Neuronal stem cell (in vitro differentiated cells): Measurements from ENCODE around the gene RELB.

Source experiments
- DNase-seq: peaks from one replicate; pipeline ENCODE4 v3.0.0-alpha.2; 2013; ENCODE audit warnings: low spot score
- H2AFZ ChIP-seq: one replicate; pipeline ENCODE4 v1.6.1; 2013; ENCODE audit warnings: mild to moderate bottlenecking, low read length, inconsistent platforms
- H2AK5ac ChIP-seq: 2 replicates; pipeline ENCODE4 v1.6.1; 2013; ENCODE audit warnings: low read depth, mild to moderate bottlenecking, inconsistent platforms, low read length, moderate library complexity, mixed read lengths
- H2BK120ac ChIP-seq: 2 replicates; pipeline ENCODE4 v1.6.1; 2013; ENCODE audit warnings: low read depth, mild to moderate bottlenecking, inconsistent platforms, low read length, moderate library complexity, mixed read lengths
- H2BK12ac ChIP-seq: one replicate; pipeline ENCODE4 v1.6.1; 2013; ENCODE audit warnings: low read length, inconsistent platforms
- H2BK15ac ChIP-seq: 2 replicates; pipeline ENCODE4 v1.6.1; 2013; ENCODE audit warnings: mild to moderate bottlenecking, low read length, inconsistent platforms, mixed read lengths
- H2BK5ac ChIP-seq: one replicate; pipeline ENCODE4 v1.6.1; 2013; ENCODE audit warnings: inconsistent platforms, mild to moderate bottlenecking, low read length, moderate library complexity
- H3K14ac ChIP-seq: one replicate; pipeline ENCODE4 v1.6.1; 2013; ENCODE audit warnings: low read length, inconsistent platforms
- H3K18ac ChIP-seq: 2 replicates; pipeline ENCODE4 v1.6.1; 2013; ENCODE audit warnings: low read length, inconsistent platforms
- H3K23ac ChIP-seq: 2 replicates; pipeline ENCODE4 v1.6.1; 2013; ENCODE audit warnings: low read depth, mild to moderate bottlenecking, mixed read lengths, low read length, inconsistent platforms; ENCODE audit not compliant: poor library complexity
- H3K27ac ChIP-seq: replicated peaks from 3 replicates; pipeline ENCODE4 v1.5.1; 2013; ENCODE audit warnings: low read length, inconsistent platforms
- H3K27me3 ChIP-seq, 3 experiments: 2 replicates each; pipeline ENCODE4 v1.6.1; 2013; ENCODE audit warnings: low read length in 3 of 3, mild to moderate bottlenecking in 2 of 3, inconsistent platforms in 1 of 3, low read depth in 1 of 3, mixed read lengths in 1 of 3, moderate library complexity in 1 of 3; ENCODE audit not compliant: control insufficient read depth in 3 of 3, insufficient read depth in 3 of 3
- H3K36me3 ChIP-seq, 2 donors: replicated peaks in 1 of 2; 2 replicates each; pipeline ENCODE4 v1.6.1; 2013; ENCODE audit warnings: low read length in 2 of 2; ENCODE audit not compliant: control insufficient read depth in 2 of 2, insufficient read depth in 2 of 2
- H3K4ac ChIP-seq: 2 replicates; pipeline ENCODE4 v1.6.1; 2013; ENCODE audit warnings: inconsistent platforms, mild to moderate bottlenecking, low read length, moderate library complexity
- H3K4me1 ChIP-seq, 2 donors: 1 replicate in 1 of 2; 2 replicates in 1 of 2; pipeline ENCODE4 v1.6.1; 2013; ENCODE audit warnings: low read length in 2 of 2, low read depth in 1 of 2; ENCODE audit not compliant: control insufficient read depth in 2 of 2, insufficient read depth in 1 of 2
- H3K4me2 ChIP-seq: one replicate; pipeline ENCODE4 v1.6.1; 2013; ENCODE audit warnings: mild to moderate bottlenecking, low read length, inconsistent platforms; ENCODE audit not compliant: insufficient read depth, poor library complexity, severe bottlenecking
- H3K4me3 ChIP-seq, 2 donors: 2 replicates each; pipeline ENCODE4 v1.5.1; 2013; ENCODE audit warnings: low read length in 2 of 2, mild to moderate bottlenecking in 2 of 2, inconsistent platforms in 1 of 2, moderate library complexity in 1 of 2
- H3K79me1 ChIP-seq: one replicate; pipeline ENCODE4 v1.6.1; 2013; ENCODE audit warnings: low read depth, mild to moderate bottlenecking, inconsistent platforms, low read length, moderate library complexity
- H3K9ac ChIP-seq: one replicate; pipeline ENCODE4 v1.6.1; 2013; ENCODE audit warnings: mild to moderate bottlenecking, low read depth, low read length, inconsistent platforms; ENCODE audit not compliant: poor library complexity
- H3K9me3 ChIP-seq, 2 donors: replicated peaks in 1 of 2; 2 replicates each; pipeline versions ENCODE3 to v1.6.1; 2013; ENCODE audit warnings: low read length in 2 of 2, mild to moderate bottlenecking in 2 of 2, inconsistent platforms in 1 of 2, low read depth in 1 of 2, mixed read lengths in 1 of 2, moderate library complexity in 1 of 2; ENCODE audit not compliant: control insufficient read depth in 2 of 2, insufficient read depth in 1 of 2
- H4K8ac ChIP-seq: one replicate; pipeline ENCODE4 v1.6.1; 2013; ENCODE audit warnings: low read depth, mild to moderate bottlenecking, inconsistent platforms, low read length, moderate library complexity
- H4K91ac ChIP-seq: one replicate; pipeline ENCODE4 v1.6.1; 2013; ENCODE audit warnings: low read length, low read depth, mild to moderate bottlenecking, inconsistent platforms; ENCODE audit not compliant: poor library complexity
- WGBS, 2 donors: extraction: QIAGEN DNeasy Blood & Tissue Kit; methylation state at CpG; one replicate each; pipeline ENCODE4 v1.1.7; 2013; ENCODE audit warnings: missing lambda C conversion rate in 2 of 2, mixed read lengths in 1 of 2; ENCODE audit not compliant: insufficient read length in 2 of 2, insufficient replicate concordance in 1 of 2; ENCODE audit errors: extremely low coverage in 2 of 2; 5-methylcytosine and 5-hydroxymethylcytosine counted together

The RELB gene

GRCh38 chr19:45049073-45049736, 47.9 kb downstream of the RELB start:
- H3K9ac ChIP-seq: no peak overlapping the region
- H3K18ac ChIP-seq: no peak overlapping the region
- DNase-seq: no peak
- H3K4me1 ChIP-seq: no peaks in the 10 kb centered on the region
- H3K14ac ChIP-seq: no peak overlapping the region
- no peak overlapping the region for H4K91ac ChIP-seq
- H3K9me3 ChIP-seq: no peaks in the 10 kb centered on the region
- H3K36me3 ChIP-seq: peaks cover 23 to 69% of the 10 kb centered on the region in 2 donors
- no peak overlapping the region for H3K4ac ChIP-seq
- H2BK5ac ChIP-seq: no peak overlapping the region
- WGBS, 2 donors: no CpG with 5 or more reads among the region's 8 CpGs
- no peak overlapping the region for H2AFZ ChIP-seq
- H2AK5ac ChIP-seq: no peak overlapping the region
- H3K4me2 ChIP-seq: no peak overlapping the region
- no peak overlapping the region for H4K8ac ChIP-seq
- H3K79me1 ChIP-seq: peaks cover 13% of the 10 kb centered on the region
- H3K4me3 ChIP-seq: no peak overlapping the region
- H3K27ac ChIP-seq: no peak overlapping the region
- H3K27me3 ChIP-seq: no peaks in the 10 kb centered on the region
- no peak overlapping the region for H2BK120ac ChIP-seq
- no peak overlapping the region for H2BK12ac ChIP-seq
- H3K23ac ChIP-seq: no peak overlapping the region
- H2BK15ac ChIP-seq: no peak overlapping the region

DNA sequence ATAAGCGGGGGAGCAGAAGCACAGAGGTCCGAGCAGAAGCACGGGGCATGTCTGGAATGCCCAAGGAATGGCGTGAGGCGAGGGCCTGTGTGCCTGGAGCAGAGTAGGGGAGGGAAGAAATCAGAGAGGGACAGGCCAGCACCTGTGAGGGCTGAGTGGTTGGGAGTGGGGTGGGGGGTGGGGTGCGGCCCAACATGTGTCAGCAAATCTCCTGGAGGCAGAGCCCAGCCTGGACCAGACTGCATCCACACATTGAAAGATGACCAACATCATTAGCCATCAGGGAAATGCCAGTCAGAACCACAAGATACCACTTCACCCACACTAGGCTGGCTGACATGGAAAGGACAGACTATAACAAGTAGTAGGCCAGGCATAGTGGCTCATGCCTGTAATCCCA, 48.8 kb downstream of the RELB start:
- no CpG with 5 or more reads among the region's 6 CpGs for WGBS, 2 donors
- peaks cover 22 to 69% of the 10 kb centered on the region in 2 donors for H3K36me3 ChIP-seq

DNA sequence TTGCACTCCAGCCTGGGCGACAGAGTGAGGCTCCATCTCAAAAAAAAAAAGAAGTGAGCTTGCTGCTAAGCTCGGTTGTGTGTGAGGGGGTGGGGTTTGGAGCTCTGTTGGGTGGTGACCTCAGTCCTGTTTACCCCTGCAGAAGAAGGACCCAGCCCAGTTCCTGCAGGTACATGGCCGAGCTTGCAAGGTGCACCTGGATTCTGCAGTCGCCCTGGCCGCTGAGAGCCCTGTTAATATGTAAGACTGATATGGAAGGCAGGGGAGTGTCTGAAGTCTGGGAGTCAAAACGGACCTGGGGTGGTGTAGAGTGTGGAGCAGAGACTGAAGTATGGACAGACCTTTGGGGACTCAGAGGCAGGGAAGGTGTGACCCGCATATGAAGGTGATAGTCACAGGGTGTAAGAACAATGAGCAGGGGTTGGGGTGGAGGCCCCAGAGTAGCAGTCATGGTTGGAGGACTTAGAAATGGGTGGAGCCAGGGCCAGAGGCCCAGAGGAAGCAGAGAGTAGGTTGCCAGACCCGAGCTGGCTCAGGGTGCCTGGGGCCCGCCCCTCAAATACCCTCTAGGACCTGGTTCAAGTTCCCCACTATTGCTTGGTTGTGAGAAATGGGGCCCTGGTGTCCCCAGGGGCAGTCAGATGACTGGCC, 50.8 kb downstream of the RELB start:
- H3K4me2 ChIP-seq: no peak overlapping the region
- WGBS, 2 donors: no CpG with 5 or more reads among the region's 9 CpGs
- no peaks in the 10 kb centered on the region for H3K9me3 ChIP-seq
- no peak overlapping the region for H4K8ac ChIP-seq
- no peak overlapping the region for H3K4ac ChIP-seq
- H3K14ac ChIP-seq: no peak overlapping the region
- no peak overlapping the region for H3K27ac ChIP-seq
- H2BK5ac ChIP-seq: no peak overlapping the region
- H2BK15ac ChIP-seq: no peak overlapping the region
- H3K23ac ChIP-seq: no peak overlapping the region
- H3K9ac ChIP-seq: no peak overlapping the region
- no peaks in the 10 kb centered on the region for H3K4me1 ChIP-seq
- H2AK5ac ChIP-seq: no peak overlapping the region
- no peak overlapping the region for H3K18ac ChIP-seq
- peaks cover 10% of the 10 kb centered on the region for H3K79me1 ChIP-seq
- H2BK12ac ChIP-seq: no peak overlapping the region
- peaks cover 33 to 70% of the 10 kb centered on the region in 2 donors for H3K36me3 ChIP-seq
- no peak overlapping the region for H2AFZ ChIP-seq
- no peak for DNase-seq
- peak overlapping the region in 1 of 2 donors; percentile 56 for H3K4me3 ChIP-seq
- no peak overlapping the region for H2BK120ac ChIP-seq
- H3K27me3 ChIP-seq: no peaks in the 10 kb centered on the region
- H4K91ac ChIP-seq: no peak overlapping the region

More for the DNA sequence above, 48.8 kb downstream of the RELB start:
- Histone ChIP-seq H2BK120ac (no peak overlapping the region), H2BK15ac (no peak overlapping the region), H4K91ac (no peak overlapping the region), H2BK12ac (no peak overlapping the region), H3K4me1 (no peaks in the 10 kb centered on the region), H2BK5ac (no peak overlapping the region), H2AFZ (no peak overlapping the region), H3K27ac (no peak overlapping the region), H3K9ac (no peak overlapping the region), H3K14ac (no peak overlapping the region), H3K4me3 (no peak overlapping the region), H3K4me2 (no peak overlapping the region), H3K9me3 (no peaks in the 10 kb centered on the region), H4K8ac (no peak overlapping the region), H3K23ac (no peak overlapping the region), H3K79me1 (peaks cover 13% of the 10 kb centered on the region), H3K4ac (no peak overlapping the region), H2AK5ac (no peak overlapping the region), H3K18ac (no peak overlapping the region), H3K27me3 (no peaks in the 10 kb centered on the region)
- no peak for DNase-seq

DNA sequence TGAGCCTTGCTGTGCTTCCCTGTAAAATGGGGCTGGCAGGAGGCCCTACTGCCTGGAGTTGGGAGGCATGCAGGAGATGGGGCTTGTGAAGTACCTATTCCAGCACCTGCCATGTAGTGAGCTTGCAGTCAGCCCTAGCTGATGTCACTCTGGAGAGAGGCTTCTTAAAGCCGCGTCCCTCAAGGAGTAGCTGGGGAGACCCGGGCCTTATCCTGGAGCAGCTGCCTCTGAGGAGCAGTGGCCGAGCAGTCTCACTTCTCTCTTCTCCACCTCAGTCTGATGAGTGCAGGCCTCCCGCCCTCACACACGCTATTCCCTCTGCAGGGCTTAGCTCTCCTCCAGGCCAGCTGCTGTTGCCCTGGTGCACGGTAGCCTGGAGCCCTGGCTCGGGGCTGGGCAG, 55.6 kb downstream of the RELB start:
- no peak overlapping the region for H3K4ac ChIP-seq
- H2BK15ac ChIP-seq: no peak overlapping the region
- no CpG with 5 or more reads among the region's 8 CpGs for WGBS, 2 donors
- H2AFZ ChIP-seq: no peak overlapping the region
- no peak overlapping the region for H3K4me2 ChIP-seq
- H2BK120ac ChIP-seq: no peak overlapping the region
- no peaks in the 10 kb centered on the region for H3K27me3 ChIP-seq
- H3K14ac ChIP-seq: no peak overlapping the region
- no peak overlapping the region for H3K4me3 ChIP-seq
- no peak overlapping the region for H2BK5ac ChIP-seq
- H3K18ac ChIP-seq: no peak overlapping the region
- no peak overlapping the region for H3K23ac ChIP-seq
- H3K36me3 ChIP-seq: peaks cover 72 to 95% of the 10 kb centered on the region in 2 donors
- H3K9me3 ChIP-seq: no peaks in the 10 kb centered on the region
- peaks cover 9% of the 10 kb centered on the region for H3K79me1 ChIP-seq
- no peaks in the 10 kb centered on the region for H3K4me1 ChIP-seq
- H2AK5ac ChIP-seq: no peak overlapping the region
- H3K9ac ChIP-seq: no peak overlapping the region
- no peak overlapping the region for H4K91ac ChIP-seq
- no peak overlapping the region for H4K8ac ChIP-seq
- H2BK12ac ChIP-seq: no peak overlapping the region
- no peak overlapping the region for H3K27ac ChIP-seq
- no peak for DNase-seq
